Stimulated activated naive CD8-positive, alpha-beta T cell treated with anti-CD3 and anti-CD28 coated beads, Interleukin-15, Interleukin-2, amounts not matched to agents 100 ng/mL and 50 ng/mL, for 24 hours (primary cell): ENCODE measurements around the gene ZGPAT.

Experiments used
- H3K27ac Mint-ChIP-seq: one replicate; pipeline ENCODE4 v1.8.0; 2021; ENCODE audit warnings: mild to moderate bottlenecking, mixed read lengths
- H3K27me3 Mint-ChIP-seq: one replicate; pipeline ENCODE4 v1.8.0; 2021; ENCODE audit warnings: mixed read lengths
- H3K36me3 Mint-ChIP-seq: one replicate; pipeline ENCODE4 v1.8.0; 2021; ENCODE audit warnings: low read depth, mixed read lengths
- H3K4me1 Mint-ChIP-seq: one replicate; pipeline ENCODE4 v1.8.0; 2021; ENCODE audit warnings: low read depth, mixed read lengths
- H3K4me3 Mint-ChIP-seq: one replicate; pipeline ENCODE4 v1.8.0; 2021; ENCODE audit warnings: mild to moderate bottlenecking, mixed read lengths
- H3K9me3 Mint-ChIP-seq: one replicate; pipeline ENCODE4 v1.8.0; 2021; ENCODE audit warnings: mixed read lengths

ZGPAT gene

GRCh38 chr20:63702751-63703470 lies 4.9 kb upstream of the ZGPAT start:
- no peaks in the 10 kb centered on the region for H3K9me3 Mint-ChIP-seq
- H3K27me3 Mint-ChIP-seq: no peaks in the 10 kb centered on the region
- no peak overlapping the region for H3K4me3 Mint-ChIP-seq
- H3K4me1 Mint-ChIP-seq: peaks cover 37% of the 10 kb centered on the region
- H3K36me3 Mint-ChIP-seq: peaks cover 19% of the 10 kb centered on the region
- no peak overlapping the region for H3K27ac Mint-ChIP-seq

- peaks cover 35% of the 10 kb centered on the region for H3K4me1 Mint-ChIP-seq
- peaks cover 20% of the 10 kb centered on the region for H3K36me3 Mint-ChIP-seq
- H3K27ac Mint-ChIP-seq: no peak overlapping the region
Measured at GRCh38 chr20:63703471-63703975, 4.3 kb upstream of the ZGPAT start.

GRCh38 chr20:63703976-63704748 lies 3.7 kb upstream of the ZGPAT start:
- Mint-ChIP-seq H3K4me1 (peaks cover 35% of the 10 kb centered on the region), H3K9me3 (no peaks in the 10 kb centered on the region), H3K27ac (no peak overlapping the region), H3K27me3 (no peaks in the 10 kb centered on the region), H3K36me3 (peaks cover 27% of the 10 kb centered on the region), H3K4me3 (no peak overlapping the region)

More at GRCh38 chr20:63703471-63703975, 4.3 kb upstream of the ZGPAT start:
- no peak overlapping the region for H3K4me3 Mint-ChIP-seq
- H3K9me3 Mint-ChIP-seq: no peaks in the 10 kb centered on the region
- no peaks in the 10 kb centered on the region for H3K27me3 Mint-ChIP-seq

GRCh38 chr20:63704749-63705117 lies 3.1 kb upstream of the ZGPAT start:
- Mint-ChIP-seq H3K9me3 (no peaks in the 10 kb centered on the region), H3K4me1 (peaks cover 34% of the 10 kb centered on the region), H3K27ac (no peak overlapping the region), H3K27me3 (no peaks in the 10 kb centered on the region), H3K4me3 (no peak overlapping the region), H3K36me3 (peaks cover 30% of the 10 kb centered on the region)

- peak overlapping the region; percentile 32 for H3K4me3 Mint-ChIP-seq
- peak overlapping the region; percentile 57 for H3K27ac Mint-ChIP-seq
- H3K9me3 Mint-ChIP-seq: no peaks in the 10 kb centered on the region
- H3K36me3 Mint-ChIP-seq: peaks cover 33% of the 10 kb centered on the region
- peaks cover 36% of the 10 kb centered on the region for H3K4me1 Mint-ChIP-seq
- H3K27me3 Mint-ChIP-seq: no peaks in the 10 kb centered on the region
Measured at GRCh38 chr20:63705232-63706026, 2.4 kb upstream of the ZGPAT start.

GRCh38 chr20:63706027-63706695 lies 1.7 kb upstream of the ZGPAT start:
- Mint-ChIP-seq H3K9me3 (no peaks in the 10 kb centered on the region), H3K4me1 (peaks cover 42% of the 10 kb centered on the region), H3K36me3 (peaks cover 41% of the 10 kb centered on the region), H3K27ac (peak overlapping the region; percentile 84), H3K4me3 (peak overlapping the region; percentile 91), H3K27me3 (no peaks in the 10 kb centered on the region)

GRCh38 chr20:63706852-63707557 lies 834 bp upstream of the ZGPAT start:
- no peaks in the 10 kb centered on the region for H3K9me3 Mint-ChIP-seq
- peaks cover 46% of the 10 kb centered on the region for H3K36me3 Mint-ChIP-seq
- no peaks in the 10 kb centered on the region for H3K27me3 Mint-ChIP-seq
- H3K4me3 Mint-ChIP-seq: peak overlapping the region; percentile 91
- H3K4me1 Mint-ChIP-seq: peaks cover 47% of the 10 kb centered on the region
- peak overlapping the region; percentile 84 for H3K27ac Mint-ChIP-seq

GRCh38 chr20:63708301-63709148 lies 686 bp downstream of the ZGPAT start:
- H3K27me3 Mint-ChIP-seq: no peaks in the 10 kb centered on the region
- H3K27ac Mint-ChIP-seq: peak overlapping the region; percentile 80
- peaks cover 56% of the 10 kb centered on the region for H3K4me1 Mint-ChIP-seq
- peak overlapping the region; percentile 83 for H3K4me3 Mint-ChIP-seq
- H3K9me3 Mint-ChIP-seq: no peaks in the 10 kb centered on the region
- H3K36me3 Mint-ChIP-seq: peaks cover 56% of the 10 kb centered on the region

GRCh38 chr20:63709149-63709527 lies 1.3 kb downstream of the ZGPAT start:
- Mint-ChIP-seq H3K9me3 (no peaks in the 10 kb centered on the region), H3K4me3 (peak overlapping the region; percentile 83), H3K36me3 (peaks cover 61% of the 10 kb centered on the region), H3K27me3 (no peaks in the 10 kb centered on the region), H3K27ac (peak overlapping the region; percentile 80), H3K4me1 (peaks cover 56% of the 10 kb centered on the region)

- Mint-ChIP-seq H3K9me3 (no peaks in the 10 kb centered on the region), H3K27me3 (no peaks in the 10 kb centered on the region), H3K36me3 (peaks cover 68% of the 10 kb centered on the region), H3K27ac (peak overlapping the region; percentile 48), H3K4me1 (peaks cover 60% of the 10 kb centered on the region), H3K4me3 (no peak overlapping the region)
Measured at GRCh38 chr20:63711085-63711645, 3.3 kb downstream of the ZGPAT start.

GRCh38 chr20:63712191-63712590 lies 4.4 kb downstream of the ZGPAT start:
- no peak overlapping the region for H3K27ac Mint-ChIP-seq
- H3K4me1 Mint-ChIP-seq: peaks cover 53% of the 10 kb centered on the region
- H3K9me3 Mint-ChIP-seq: no peaks in the 10 kb centered on the region
- peaks cover 66% of the 10 kb centered on the region for H3K36me3 Mint-ChIP-seq
- no peak overlapping the region for H3K4me3 Mint-ChIP-seq
- no peaks in the 10 kb centered on the region for H3K27me3 Mint-ChIP-seq

- peaks cover 42% of the 10 kb centered on the region for H3K4me1 Mint-ChIP-seq
- H3K27me3 Mint-ChIP-seq: no peaks in the 10 kb centered on the region
- H3K27ac Mint-ChIP-seq: no peak overlapping the region
- peaks cover 78% of the 10 kb centered on the region for H3K36me3 Mint-ChIP-seq
- H3K4me3 Mint-ChIP-seq: no peak overlapping the region
- peaks cover 6% of the 10 kb centered on the region for H3K9me3 Mint-ChIP-seq
Measured at GRCh38 chr20:63714858-63715257, 7.0 kb downstream of the ZGPAT start.

GRCh38 chr20:63718996-63719395 lies 11.2 kb downstream of the ZGPAT start:
- H3K27me3 Mint-ChIP-seq: no peaks in the 10 kb centered on the region
- no peak overlapping the region for H3K27ac Mint-ChIP-seq
- peaks cover 6% of the 10 kb centered on the region for H3K9me3 Mint-ChIP-seq
- H3K4me1 Mint-ChIP-seq: peaks cover 23% of the 10 kb centered on the region
- H3K4me3 Mint-ChIP-seq: no peak overlapping the region
- peaks cover 66% of the 10 kb centered on the region for H3K36me3 Mint-ChIP-seq
